Endothelial cell of umbilical vein (primary cell): Measurements from ENCODE around the gene KRT15. TPM values are rescaled to one million over a fixed set of nuclear protein-coding genes. Genes with fewer than 3 reads are reported as not detected.

Experiments used
- BruUV-seq: library from RNA; stranded (reverse); fragments of 400-500 nt; replicated peaks from 2 replicates; lab custom pipeline; 2021; lab: Mats Ljungman, UMichigan
- CTCF ChIA-PET: fragments of 300-600, 350-600 bp; sonication (Branson Sonifier 250); formaldehyde crosslinking; loops from one replicate; lab custom pipeline; 2021; ENCODE audit warnings: antibody characterized with exemption, inconsistent platforms; lab: Charles Lee
- POLR2A ChIA-PET: fragments of 300-600, 350-600 bp; sonication (Branson Sonifier 250); formaldehyde crosslinking; loops from one replicate; lab custom pipeline; 2021; ENCODE audit warnings: antibody characterized with exemption, inconsistent platforms; lab: Charles Lee
- DNase-seq: peaks from one replicate; pipeline ENCODE4 v3.0.0-alpha.2; 2011; ENCODE audit warnings: low read depth, low spot score
- FAIRE-seq: peaks from 2 replicates; lab custom pipeline; 2011; peaks lifted over from hg19 to GRCh38; lab: Jason Lieb, UNC
- H2AFZ ChIP-seq: 2 replicates; pipeline ENCODE4 v1.6.0; 2012; ENCODE audit warnings: low read depth, low read length, control low read depth, inconsistent platforms
- H3K27ac ChIP-seq: 2 replicates; pipeline ENCODE4 v1.5.1; 2011; ENCODE audit warnings: low read depth, mild to moderate bottlenecking, control low read depth, low read length, moderate library complexity; ENCODE audit not compliant: insufficient read depth
- H3K27me3 ChIP-seq, 2 experiments: 2 replicates each; pipeline versions ENCODE4 v1.6.0 to v1.6.1; 2011; ENCODE audit warnings: low read length in 2 of 2, mixed read lengths in 1 of 2; ENCODE audit not compliant: control insufficient read depth in 2 of 2, insufficient read depth in 2 of 2
- H3K36me3 ChIP-seq, 2 experiments: 2 replicates in 1 of 2; 3 replicates in 1 of 2; pipeline ENCODE4 v1.5.1; 2011; ENCODE audit warnings: low read length in 2 of 2, mild to moderate bottlenecking in 1 of 2, moderate library complexity in 1 of 2; ENCODE audit not compliant: control insufficient read depth in 2 of 2, insufficient read depth in 2 of 2; ENCODE audit errors: extremely low read depth in 1 of 2
- H3K4me1 ChIP-seq: 3 replicates; pipeline ENCODE4 v1.5.1; 2011; ENCODE audit warnings: mild to moderate bottlenecking, low read length; ENCODE audit not compliant: control insufficient read depth, insufficient read depth; ENCODE audit errors: extremely low read depth
- H3K4me2 ChIP-seq: 2 replicates; pipeline ENCODE4 v1.6.1; 2011; ENCODE audit warnings: low read length, control low read depth, mixed read lengths; ENCODE audit not compliant: insufficient read depth
- H3K4me3 ChIP-seq, 3 experiments: fragments of 200-600 bp in 1 of 3; sonication (generic), shearing (Covaris generic) in 1 of 3; replicated peaks in 1 of 3; 2 replicates each; pipeline ENCODE4 v1.5.1; 2011 to 2016; ENCODE audit warnings: control low read depth in 3 of 3, low read length in 3 of 3, mild to moderate bottlenecking in 2 of 3, inconsistent platforms in 1 of 3, low read depth in 1 of 3, moderate library complexity in 1 of 3; ENCODE audit not compliant: insufficient read depth in 1 of 3
- H3K79me2 ChIP-seq: 2 replicates; pipeline ENCODE4 v1.6.0; 2012; ENCODE audit warnings: low read length, inconsistent platforms; ENCODE audit not compliant: control insufficient read depth, insufficient read depth
- H3K9ac ChIP-seq: replicated peaks from 2 replicates; pipeline ENCODE3; 2011; ENCODE audit warnings: low read length, control low read depth; ENCODE audit not compliant: insufficient read depth; ENCODE audit errors: extremely low read depth
- H3K9me1 ChIP-seq: replicated peaks from 3 replicates; pipeline ENCODE4 v1.6.0; 2011; ENCODE audit warnings: mild to moderate bottlenecking, low read length; ENCODE audit not compliant: control insufficient read depth, insufficient read depth; ENCODE audit errors: extremely low read depth
- H3K9me3 ChIP-seq: replicated peaks from 2 replicates; pipeline ENCODE4 v1.5.1; 2012; ENCODE audit warnings: low read length, inconsistent platforms; ENCODE audit not compliant: control insufficient read depth, insufficient read depth
- H4K20me1 ChIP-seq: replicated peaks from 2 replicates; pipeline ENCODE3; 2011; ENCODE audit warnings: mild to moderate bottlenecking, low read length; ENCODE audit not compliant: control insufficient read depth, insufficient read depth; ENCODE audit errors: extremely low read depth
- CTCF ChIP-seq, 2 donors: IDR thresholded peaks; 1 replicate in 1 of 2; 2 replicates in 1 of 2; pipeline ENCODE4 v1.5.1; 2011; ENCODE audit warnings: low read length in 2 of 2, mild to moderate bottlenecking in 2 of 2, moderate library complexity in 2 of 2, control low read depth in 1 of 2, inconsistent platforms in 1 of 2, low read depth in 1 of 2; ENCODE audit not compliant: insufficient read depth in 1 of 2; ENCODE audit errors: extremely low read depth in 1 of 2
- EZH2 ChIP-seq: IDR thresholded peaks from 2 replicates; pipeline ENCODE4 v1.6.1; 2012; ENCODE audit warnings: borderline replicate concordance, low read depth, mild to moderate bottlenecking, moderate library complexity, low read length, inconsistent platforms; ENCODE audit not compliant: severe bottlenecking
- FOS ChIP-seq: IDR thresholded peaks from 2 replicates; pipeline ENCODE4 v1.6.1; 2011; ENCODE audit warnings: mild to moderate bottlenecking, low read length, moderate library complexity, borderline replicate concordance; ENCODE audit not compliant: insufficient read depth
- GATA2 ChIP-seq: IDR thresholded peaks from 2 replicates; pipeline ENCODE4 v1.7.0; 2011; ENCODE audit warnings: low read depth, mild to moderate bottlenecking, moderate library complexity, mixed read lengths, low read length; ENCODE audit not compliant: insufficient read length, insufficient read depth
- JUN ChIP-seq: IDR thresholded peaks from 2 replicates; pipeline ENCODE4 v1.6.1; 2011; ENCODE audit warnings: borderline replicate concordance, low read depth; ENCODE audit not compliant: insufficient read length, insufficient read depth
- MYC ChIP-seq: IDR thresholded peaks from one replicate; pipeline ENCODE4 v1.6.1; 2011; ENCODE audit warnings: mild to moderate bottlenecking, low read depth, low read length
- POLR2A ChIP-seq: IDR thresholded peaks from 2 replicates; pipeline ENCODE4 v1.6.1; 2012; ENCODE audit warnings: low read depth, mild to moderate bottlenecking, control low read depth, low read length
- POLR2AphosphoS5 ChIP-seq: IDR thresholded peaks from 2 replicates; pipeline ENCODE4 v1.6.1; 2012; ENCODE audit warnings: low read depth, mild to moderate bottlenecking, control low read depth, low read length, moderate library complexity; ENCODE audit not compliant: insufficient read depth
- dilution Hi-C: fragments of 300-500 bp; cut with MboI; formaldehyde crosslinking; loops from one replicate; pipeline ENCODE4 v1.15.0; 2019; ENCODE audit warnings: low sequenced_read_pairs; ENCODE audit not compliant: extremely low pct_ligation_motif_present
- intact Hi-C: fragments of 100-400 bp; cut with micrococcal nuclease; formaldehyde crosslinking; loops from one replicate; pipeline ENCODE4 v1.10.0; 2022
- polyA plus RNA-seq, 4 experiments: library from polyadenylated mRNA; depleted of rRNA in 3 of 4; stranded (reverse) in 3 of 4; unstranded in 1 of 4; fragments of >200 nt; gene quantifications; 2 replicates each; pipeline versions ENCODE4 v1.2.1 to v1.2.3, GENCODE V29; 2011 to 2012; ENCODE audit warnings: missing spikeins in 1 of 4
- total RNA-seq: library from RNA; stranded (reverse); gene quantifications from 2 replicates; pipeline ENCODE4 v1.2.3, GENCODE V29; 2021
- TF ChIP-seq, protein P1 (sequence below): IDR thresholded peaks from 2 replicates; pipeline ENCODE4 v1.6.1; 2011; ENCODE audit not compliant: insufficient read depth, insufficient read length

KRT15 gene
- total and polyA plus RNA-seq, 2 donors (not counting 3 experiments of a cell fraction or from before 2014, with no cell fraction given) = 0.68 to 2.8 TPM

GRCh38 chr17:41474863-41475262, 43.8 kb downstream of the KRT15 start:
- dilution Hi-C loops (no loop called here), intact Hi-C loops (loop anchor here (10.0 kb wide), 1 partner anchor 50 kb away; the partner anchor contains the start of gene KRT37)
- Histone ChIP-seq H3K4me2 (no peak overlapping the region), H3K9ac (no peak overlapping the region), H3K27ac (no peak overlapping the region), H3K27me3 (peaks cover 5% of the 10 kb centered on the region in 2 experiments), H3K9me3 (no peaks in the 10 kb centered on the region), H3K9me1 (no peaks in the 10 kb centered on the region), H2AFZ (no peak overlapping the region), H3K4me1 (no peaks in the 10 kb centered on the region), H3K36me3 (no peaks in the 10 kb centered on the region), H3K4me3 (no peak overlapping the region), H3K79me2 (no peaks in the 10 kb centered on the region), H4K20me1 (no peaks in the 10 kb centered on the region)
- ChIA-PET CTCF (interaction anchor here (1.5 kb wide), 1 partner anchor 74 kb away, joined by 6 read pairs; no protein-coding TSS in a partner anchor), POLR2A (no interaction called here)
- no peak for TF ChIP-seq EZH2
- no peak for TF ChIP-seq MYC
- no peak for TF ChIP-seq FOS
- no peak for TF ChIP-seq CTCF (IDR thresholded peaks at IDR 0.05; ENCODE audit: extremely low read depth in 1 of 2, insufficient read depth in 1 of 2, low read depth in 1 of 2, low read length in 2 of 2)
- TF ChIP-seq, protein P1, sequence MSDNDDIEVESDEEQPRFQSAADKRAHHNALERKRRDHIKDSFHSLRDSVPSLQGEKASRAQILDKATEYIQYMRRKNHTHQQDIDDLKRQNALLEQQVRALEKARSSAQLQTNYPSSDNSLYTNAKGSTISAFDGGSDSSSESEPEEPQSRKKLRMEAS = no peak
- no peak for TF ChIP-seq POLR2A
- no peak for TF ChIP-seq JUN
- TF ChIP-seq GATA2 = no peak
- TF ChIP-seq POLR2AphosphoS5 = no peak
- DNase-seq (no peak), FAIRE-seq (no peak)
- BruUV-seq = no TSS peak
